Panc1 (cell line): ENCODE data around the gene CDRT4.

Experiments used
- POLR2AphosphoS5 ChIP-seq: IDR thresholded peaks from 2 replicates; pipeline ENCODE4 v1.6.1; 2012; ENCODE audit warnings: mild to moderate bottlenecking, low read depth, low read length, moderate library complexity
- REST ChIP-seq, 2 experiments: IDR thresholded peaks; 2 replicates each; pipeline ENCODE4 v1.6.1; 2011 to 2012; ENCODE audit warnings: low read depth in 2 of 2, control low read depth in 1 of 2, low read length in 1 of 2, mild to moderate bottlenecking in 1 of 2, moderate library complexity in 1 of 2; ENCODE audit not compliant: insufficient read depth in 1 of 2
- SIN3A ChIP-seq: IDR thresholded peaks from 2 replicates; pipeline ENCODE4 v1.6.1; 2012; ENCODE audit warnings: low read depth, mild to moderate bottlenecking, low read length, moderate library complexity, borderline replicate concordance; ENCODE audit not compliant: insufficient read depth
- TCF7L2 ChIP-seq: IDR thresholded peaks from 2 replicates; pipeline ENCODE4 v1.6.1; 2011; ENCODE audit warnings: mild to moderate bottlenecking, low read depth, low read length, inconsistent platforms
- TF ChIP-seq, protein P1 (sequence below): fragments of 450-650 bp; IDR thresholded peaks from 2 replicates; pipeline ENCODE4 v1.5.1; 2017; ENCODE audit warnings: mild to moderate bottlenecking

- TF ChIP-seq POLR2AphosphoS5 (no peak), TCF7L2 (no peak), REST (IDR thresholded peaks at IDR 0.05; ENCODE audit: insufficient read depth in 1 of 2, low read depth in 2 of 2, low read length in 1 of 2) (no peak), SIN3A (no peak)
- TF ChIP-seq, protein P1, sequence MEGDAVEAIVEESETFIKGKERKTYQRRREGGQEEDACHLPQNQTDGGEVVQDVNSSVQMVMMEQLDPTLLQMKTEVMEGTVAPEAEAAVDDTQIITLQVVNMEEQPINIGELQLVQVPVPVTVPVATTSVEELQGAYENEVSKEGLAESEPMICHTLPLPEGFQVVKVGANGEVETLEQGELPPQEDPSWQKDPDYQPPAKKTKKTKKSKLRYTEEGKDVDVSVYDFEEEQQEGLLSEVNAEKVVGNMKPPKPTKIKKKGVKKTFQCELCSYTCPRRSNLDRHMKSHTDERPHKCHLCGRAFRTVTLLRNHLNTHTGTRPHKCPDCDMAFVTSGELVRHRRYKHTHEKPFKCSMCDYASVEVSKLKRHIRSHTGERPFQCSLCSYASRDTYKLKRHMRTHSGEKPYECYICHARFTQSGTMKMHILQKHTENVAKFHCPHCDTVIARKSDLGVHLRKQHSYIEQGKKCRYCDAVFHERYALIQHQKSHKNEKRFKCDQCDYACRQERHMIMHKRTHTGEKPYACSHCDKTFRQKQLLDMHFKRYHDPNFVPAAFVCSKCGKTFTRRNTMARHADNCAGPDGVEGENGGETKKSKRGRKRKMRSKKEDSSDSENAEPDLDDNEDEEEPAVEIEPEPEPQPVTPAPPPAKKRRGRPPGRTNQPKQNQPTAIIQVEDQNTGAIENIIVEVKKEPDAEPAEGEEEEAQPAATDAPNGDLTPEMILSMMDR, result no peak
Observed at GRCh38 chr17:15395091-15395490, 72.3 kb downstream of the CDRT4 start.
